CD14-positive monocyte (primary cell): ENCODE measurements around the gene CMC2. TPM values are rescaled to one million over a fixed set of nuclear protein-coding genes. Genes with fewer than 3 reads are reported as not detected.
A peak's percentile ranks its signal among the peaks of the same experiment; 100 is the strongest.

Experiments used
- DNase-seq, 3 donors: peaks; one replicate each; pipeline ENCODE4 v3.0.0-alpha.2; 2011 to 2022
- H2AFZ ChIP-seq: 2 replicates; pipeline ENCODE4 v1.6.0; 2012; ENCODE audit warnings: mild to moderate bottlenecking, low read depth, low read length, inconsistent platforms; ENCODE audit not compliant: insufficient read depth, poor library complexity, severe bottlenecking
- H3K27ac ChIP-seq, 2 donors: 1 replicate in 1 of 2; 2 replicates in 1 of 2; pipeline ENCODE4 v1.5.1; 2012 to 2013; ENCODE audit warnings: low read length in 2 of 2, control low read depth in 1 of 2, inconsistent platforms in 1 of 2, low read depth in 1 of 2, mild to moderate bottlenecking in 1 of 2
- H3K27me3 ChIP-seq, 2 donors: one replicate each; pipeline versions ENCODE4 v1.6.0 to v1.6.1; 2011 to 2013; ENCODE audit warnings: low read length in 2 of 2; ENCODE audit not compliant: control insufficient read depth in 2 of 2, insufficient read depth in 2 of 2
- H3K36me3 ChIP-seq, 2 donors: replicated peaks in 1 of 2; 1 replicate in 1 of 2; 2 replicates in 1 of 2; pipeline versions ENCODE4 v1.5.1 to v1.6.1; 2012 to 2013; ENCODE audit warnings: low read length in 2 of 2, control low read depth in 1 of 2, inconsistent platforms in 1 of 2, mild to moderate bottlenecking in 1 of 2; ENCODE audit not compliant: insufficient read depth in 2 of 2, control insufficient read depth in 1 of 2
- H3K4me1 ChIP-seq, 2 donors: 1 replicate in 1 of 2; 2 replicates in 1 of 2; pipeline versions ENCODE4 v1.5.1 to v1.6.1; 2012 to 2013; ENCODE audit warnings: low read length in 2 of 2, control low read depth in 1 of 2, inconsistent platforms in 1 of 2, mild to moderate bottlenecking in 1 of 2, moderate library complexity in 1 of 2; ENCODE audit not compliant: insufficient read depth in 2 of 2, control insufficient read depth in 1 of 2
- H3K4me2 ChIP-seq: replicated peaks from 2 replicates; pipeline ENCODE3; 2012; ENCODE audit warnings: low read length, moderate library complexity, mild to moderate bottlenecking; ENCODE audit not compliant: poor library complexity, severe bottlenecking; ENCODE audit errors: extremely low read depth
- H3K4me3 ChIP-seq, 3 experiments: fragments of 200-600 bp in 1 of 3; sonication (generic) in 1 of 3; replicated peaks in 1 of 3; 1 replicate in 2 of 3; 2 replicates in 1 of 3; pipeline ENCODE4 v1.5.1; 2011 to 2013; ENCODE audit warnings: low read length in 3 of 3, mild to moderate bottlenecking in 3 of 3, control low read depth in 2 of 3, low read depth in 2 of 3, inconsistent platforms in 1 of 3, moderate library complexity in 1 of 3
- H3K79me2 ChIP-seq: 2 replicates; pipeline ENCODE4 v1.6.0; 2012; ENCODE audit warnings: mild to moderate bottlenecking, control low read depth, inconsistent platforms, low read length, moderate library complexity; ENCODE audit not compliant: insufficient read depth
- H3K9ac ChIP-seq: 2 replicates; pipeline ENCODE4 v1.6.0; 2017; ENCODE audit warnings: low read length, mild to moderate bottlenecking; ENCODE audit not compliant: insufficient read depth, poor library complexity, severe bottlenecking
- H3K9me3 ChIP-seq, 2 donors: replicated peaks in 1 of 2; 1 replicate in 1 of 2; 2 replicates in 1 of 2; pipeline versions ENCODE4 v1.5.1 to v1.6.1; 2012 to 2013; ENCODE audit warnings: low read length in 2 of 2, control low read depth in 1 of 2; ENCODE audit not compliant: control insufficient read depth in 1 of 2, insufficient read depth in 1 of 2
- H4K20me1 ChIP-seq: 2 replicates; pipeline ENCODE4 v1.6.0; 2012; ENCODE audit warnings: mild to moderate bottlenecking, low read length, control low read depth, moderate library complexity; ENCODE audit not compliant: insufficient read depth
- H3K27ac Mint-ChIP-seq, 7 donors: one replicate each; pipeline ENCODE4 v1.8.0; 2020; ENCODE audit warnings: mild to moderate bottlenecking in 7 of 7, mixed read lengths in 7 of 7, moderate library complexity in 6 of 7, inconsistent platforms in 2 of 7
- H3K27me3 Mint-ChIP-seq, 3 donors: one replicate each; pipeline ENCODE4 v1.8.0; 2021 to 2022; ENCODE audit warnings: low read depth in 3 of 3, mild to moderate bottlenecking in 3 of 3, mixed read lengths in 3 of 3, moderate library complexity in 3 of 3, inconsistent platforms in 1 of 3
- H3K36me3 Mint-ChIP-seq, 2 donors: one replicate each; pipeline ENCODE4 v1.8.0; 2020; ENCODE audit warnings: mixed read lengths in 2 of 2, inconsistent platforms in 1 of 2, mild to moderate bottlenecking in 1 of 2
- H3K4me1 Mint-ChIP-seq: one replicate; pipeline ENCODE4 v1.8.0; 2020; ENCODE audit warnings: mild to moderate bottlenecking, mixed read lengths
- H3K4me3 Mint-ChIP-seq, 2 donors: one replicate each; pipeline ENCODE4 v1.8.0; 2020; ENCODE audit warnings: mild to moderate bottlenecking in 2 of 2, mixed read lengths in 2 of 2, moderate library complexity in 1 of 2
- H3K9me3 Mint-ChIP-seq, 7 donors: one replicate each; pipeline ENCODE4 v1.8.0; 2020 to 2022; ENCODE audit warnings: mixed read lengths in 7 of 7, mild to moderate bottlenecking in 6 of 7, moderate library complexity in 6 of 7, inconsistent platforms in 2 of 7
- CTCF ChIP-seq: fragments of 200-600 bp; IDR thresholded peaks from one replicate; pipeline ENCODE4 v1.8.0; 2022; ENCODE audit warnings: antibody characterized with exemption, mild to moderate bottlenecking
- WGBS: methylation state at CpG from one replicate; pipeline ENCODE4 v1.1.5; 2013; ENCODE audit warnings: missing lambda C conversion rate; ENCODE audit not compliant: insufficient coverage; 5-methylcytosine and 5-hydroxymethylcytosine counted together
- intact Hi-C, 2 donors: fragments of 100-400 bp; cut with micrococcal nuclease; formaldehyde crosslinking; loops; one replicate each; pipeline versions ENCODE4 v1.15.0 to v1.15.1; 2023
- polyA plus RNA-seq, 3 donors: library from polyadenylated mRNA; depleted of rRNA in 1 of 3; unstranded in 2 of 3; stranded (reverse) in 1 of 3; fragments of 300-500 nt in 2 of 3; fragments of >200 nt in 1 of 3; fragmentation: Illumina TruSeq in 2 of 3; gene quantifications; 1 replicate in 2 of 3; 2 replicates in 1 of 3; pipeline ENCODE4 v1.2.3, GENCODE V29; 2012 to 2021

The CMC2 gene
- polyA plus RNA-seq, 3 donors, result 55.3 to 79.5 (median 70.7) TPM

GRCh38 chr16:80936410-80936809, 70.3 kb downstream of the CMC2 start:
- Histone ChIP-seq H3K9me3 (no peaks in the 10 kb centered on the region), H3K79me2 (no peaks in the 10 kb centered on the region), H3K4me1 (peaks cover 0 to 3% of the 10 kb centered on the region in 2 donors), H3K4me2 (no peak overlapping the region), H3K4me3 (no peak overlapping the region), H2AFZ (no peak overlapping the region), H3K27ac (no peak overlapping the region), H3K36me3 (no peaks in the 10 kb centered on the region), H3K9ac (no peak overlapping the region), H3K27me3 (peaks cover 19 to 33% of the 10 kb centered on the region in 2 donors), H4K20me1 (no peaks in the 10 kb centered on the region)
- WGBS, result no CpG with 5 or more reads among the region's 2 CpGs
- Mint-ChIP-seq H3K4me3 (no peak overlapping the region), H3K36me3 (no peaks in the 10 kb centered on the region), H3K4me1 (peaks cover 8% of the 10 kb centered on the region), H3K27ac (no peak overlapping the region), H3K9me3 (peaks cover 0 to 8% (median 3%) of the 10 kb centered on the region in 7 donors), H3K27me3 (peaks cover 28 to 39% (median 36%) of the 10 kb centered on the region in 3 donors)
- no peak for DNase-seq
- intact Hi-C loops, result no loop called here
- TF ChIP-seq CTCF, result no peak

- intact Hi-C loops, result no loop called here
- H3K36me3 ChIP-seq, result no peaks in the 10 kb centered on the region
- WGBS, result 95% methylated on average over 2 of the region's 3 CpGs
- H3K27ac Mint-ChIP-seq, result peak overlapping the region in 1 of 7 donors; percentile 15
- peaks cover 0 to 9% (median 5%) of the 10 kb centered on the region in 7 donors for H3K9me3 Mint-ChIP-seq
- TF ChIP-seq CTCF, result no peak
- H3K27me3 Mint-ChIP-seq, result peaks cover 34 to 45% (median 42%) of the 10 kb centered on the region in 3 donors
- no peak overlapping the region for H3K27ac ChIP-seq
- no peak overlapping the region for H3K4me3 Mint-ChIP-seq
- no peak overlapping the region for H3K4me2 ChIP-seq
- no peaks in the 10 kb centered on the region for H3K36me3 Mint-ChIP-seq
- H3K4me1 ChIP-seq, result peaks cover 0 to 3% of the 10 kb centered on the region in 2 donors
- H3K4me3 ChIP-seq, result no peak overlapping the region
- no peaks in the 10 kb centered on the region for H3K79me2 ChIP-seq
- H2AFZ ChIP-seq, result no peak overlapping the region
- peaks cover 8% of the 10 kb centered on the region for H3K4me1 Mint-ChIP-seq
- H3K9ac ChIP-seq, result no peak overlapping the region
- peaks cover 21 to 40% of the 10 kb centered on the region in 2 donors for H3K27me3 ChIP-seq
- H3K9me3 ChIP-seq, result no peaks in the 10 kb centered on the region
- no peaks in the 10 kb centered on the region for H4K20me1 ChIP-seq
- no peak for DNase-seq
Measured at GRCh38 chr16:80935691-80936090, 71.0 kb downstream of the CMC2 start.
